GM21717 (cell line): Measurements from ENCODE around the gene LRRC4C.
A peak's percentile ranks its signal among the peaks of the same experiment; 100 is the strongest.

Experiments used
- ATAC-seq: cut with Tn5 transposase; IDR thresholded peaks from one replicate; pipeline ENCODE4 v1.9.1; 2021; ENCODE audit warnings: mild to moderate bottlenecking, moderate library complexity; ENCODE audit not compliant: unreplicated experiment

The LRRC4C gene

DNA sequence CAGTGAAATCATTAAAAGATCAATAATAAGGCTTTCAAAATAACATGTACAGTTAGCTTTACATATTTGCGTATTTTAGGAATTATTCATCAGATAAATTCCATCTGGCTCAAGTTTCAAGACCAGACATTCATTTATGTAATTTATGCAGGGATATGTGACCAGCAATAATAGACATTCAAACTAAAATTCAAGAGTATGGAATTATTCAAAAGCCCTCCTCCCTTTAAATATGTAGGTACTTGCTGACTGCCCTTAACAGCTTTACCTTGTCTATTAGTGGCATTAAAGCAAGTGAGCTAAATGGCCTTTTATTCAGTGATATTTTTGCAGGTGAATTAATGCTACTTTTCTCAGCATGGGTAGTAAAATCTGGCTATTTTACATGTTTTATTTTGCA is 126.1 kb downstream of the LRRC4C start:
- ATAC-seq: no peak

- ATAC-seq: no peak
These were observed 131.1 kb downstream of the LRRC4C start for GRCh38 chr11:41328324-41328723.

DNA sequence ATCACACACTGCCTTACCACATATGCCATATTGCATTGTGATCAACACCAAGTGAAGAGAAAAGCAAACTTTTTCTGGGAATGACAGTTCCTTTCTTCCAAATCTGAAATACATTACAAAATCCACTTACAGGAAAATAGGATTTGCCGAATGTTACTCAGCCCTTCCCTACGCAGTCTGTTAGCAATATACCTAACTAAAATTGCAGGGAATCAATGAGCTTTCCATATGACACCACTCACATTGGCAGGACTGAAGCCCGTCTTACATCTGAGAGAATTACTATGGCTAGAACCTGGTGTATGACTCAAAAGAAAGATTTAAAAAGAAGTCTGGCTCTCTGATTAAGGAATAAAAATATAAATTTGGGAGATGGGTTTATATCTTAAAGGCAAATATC is 136.0 kb downstream of the LRRC4C start:
- ATAC-seq: no peak

DNA sequence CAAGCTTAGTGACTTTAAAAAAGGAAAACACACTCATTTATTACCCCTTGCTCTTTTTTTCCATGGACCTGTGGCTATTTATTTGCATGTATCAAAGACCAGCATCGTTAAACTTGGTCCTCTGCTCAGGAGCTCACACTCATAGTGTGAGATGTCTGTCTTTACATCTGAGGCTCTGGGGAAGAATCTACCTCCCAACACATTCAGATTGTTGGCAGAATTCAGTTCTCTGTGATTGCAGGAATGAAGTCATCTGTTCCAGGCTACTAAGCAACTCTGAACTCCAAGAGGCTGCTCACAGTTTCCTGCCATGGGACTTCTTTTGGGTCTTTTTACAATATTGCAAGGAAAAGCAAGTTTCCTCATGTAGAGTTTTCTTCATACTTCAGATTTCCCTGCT is 138.8 kb downstream of the LRRC4C start:
- no peak for ATAC-seq

DNA sequence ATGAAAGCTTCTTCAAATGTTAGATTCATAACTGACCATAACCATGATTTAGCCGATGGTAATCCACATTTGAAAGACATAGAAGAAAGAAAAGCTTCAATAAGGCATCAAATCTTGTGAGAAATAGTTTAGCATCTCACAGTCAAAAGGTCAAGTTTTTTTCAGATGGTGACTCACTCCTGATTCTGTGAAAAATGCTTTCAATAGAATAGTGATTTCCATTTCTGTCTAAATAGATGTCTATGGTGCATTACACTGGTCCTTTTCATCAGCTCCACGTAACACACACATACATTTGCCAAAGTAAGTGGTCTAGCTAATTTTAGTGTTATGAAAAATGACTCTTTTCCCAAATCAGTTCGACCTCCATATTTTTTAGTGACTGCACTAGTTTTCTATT is 139.2 kb downstream of the LRRC4C start:
- no peak for ATAC-seq

DNA sequence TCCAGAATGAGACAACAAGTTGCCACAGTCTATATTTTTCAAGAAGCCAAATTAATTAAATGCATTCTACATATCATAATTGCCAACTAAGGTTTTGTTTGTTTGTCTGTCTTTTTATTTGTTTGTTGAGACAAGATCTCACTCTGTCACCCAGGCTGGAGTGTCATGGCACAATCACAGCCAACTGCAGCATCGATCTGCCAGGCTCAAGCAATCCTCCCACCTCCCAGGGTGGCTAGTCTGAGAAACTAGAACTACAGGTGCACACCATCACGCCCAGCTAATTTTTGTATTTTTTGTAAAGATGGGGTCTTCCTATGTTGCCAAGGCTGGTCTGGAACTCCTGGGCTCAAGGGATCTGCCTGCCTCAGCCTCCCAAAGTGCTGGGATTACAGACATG is 140.0 kb downstream of the LRRC4C start:
- ATAC-seq: no peak

GRCh38 chr11:41316751-41317150 is 142.7 kb downstream of the LRRC4C start:
- no peak for ATAC-seq

GRCh38 chr11:41313226-41313625 is 146.2 kb downstream of the LRRC4C start:
- no peak for ATAC-seq

GRCh38 chr11:41309716-41310115 is 149.7 kb downstream of the LRRC4C start:
- peak; percentile 20 for ATAC-seq

DNA sequence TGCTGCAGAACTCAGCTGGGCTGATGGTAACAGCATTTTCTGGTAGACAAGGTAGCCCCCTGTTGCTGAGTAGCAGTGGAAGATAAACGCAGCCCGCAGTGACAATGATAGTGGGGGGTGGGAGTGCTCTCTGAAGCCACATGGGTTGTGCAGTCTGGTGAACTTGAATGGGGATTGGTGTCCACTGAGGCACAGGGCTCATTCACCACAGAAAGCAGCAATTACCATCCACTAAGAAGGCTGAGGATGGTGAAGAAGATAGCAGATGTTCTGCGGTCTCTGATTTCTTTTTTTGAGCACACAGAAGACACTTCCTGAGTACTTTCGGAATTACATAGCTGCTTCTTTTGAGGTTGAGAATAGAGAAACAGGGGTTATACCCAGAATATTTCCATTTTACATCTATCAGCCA is 150.3 kb downstream of the LRRC4C start:
- ATAC-seq: peak; percentile 85

DNA sequence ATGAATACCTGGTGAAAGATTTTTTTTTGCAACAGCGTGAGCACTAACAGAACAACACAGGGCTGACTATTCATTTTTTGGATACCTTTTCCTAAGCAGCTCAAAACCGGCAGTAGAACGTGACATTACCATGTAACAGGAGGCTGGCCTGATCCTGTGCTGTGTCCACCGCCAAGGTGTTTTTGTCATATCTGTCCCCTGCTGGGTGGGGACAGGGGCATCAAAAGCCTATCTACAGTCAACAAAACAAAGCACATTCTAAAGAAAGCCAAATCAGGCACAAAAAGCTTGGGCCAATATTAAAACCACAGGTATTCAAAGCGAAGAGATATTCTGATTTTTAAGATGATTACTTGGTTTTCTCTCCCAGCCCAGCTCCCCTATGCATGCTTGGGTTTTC is 151.2 kb downstream of the LRRC4C start:
- no peak for ATAC-seq

DNA sequence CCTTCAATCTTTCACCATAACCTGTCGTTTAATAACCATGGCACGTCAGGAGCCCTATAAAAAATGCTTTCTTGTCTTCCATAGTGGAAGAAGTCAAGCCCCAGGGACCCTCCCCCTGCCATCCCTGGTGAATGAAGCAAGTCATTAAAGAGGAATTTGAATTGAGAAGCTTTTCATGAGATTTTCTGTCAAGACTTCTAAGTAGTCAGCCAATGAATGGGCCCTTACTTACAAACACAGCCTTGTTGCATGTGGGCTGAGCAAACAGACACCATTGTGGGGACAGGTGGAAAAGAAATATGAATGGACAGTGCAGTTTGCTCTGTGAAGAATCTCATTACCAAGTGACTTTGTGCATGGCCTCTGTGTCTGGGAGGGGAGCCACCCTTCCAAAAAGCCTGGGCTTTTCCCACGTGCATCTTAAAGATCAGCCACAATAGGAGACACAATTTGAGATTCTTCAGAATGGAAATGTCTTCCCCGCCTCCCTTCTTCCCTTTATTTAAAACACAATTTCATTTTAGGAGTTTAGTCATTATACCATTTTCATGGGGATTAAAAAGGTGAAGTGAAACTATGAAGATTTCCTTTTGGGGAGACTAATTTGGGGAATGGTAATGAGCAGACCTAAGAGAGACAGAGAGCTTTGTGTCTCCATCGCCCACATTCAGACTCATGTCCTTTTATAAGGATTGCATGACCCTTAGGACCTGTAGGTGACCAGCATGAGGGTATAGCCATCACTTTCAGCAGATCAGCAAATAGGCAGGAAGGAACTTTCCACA is 152.0 kb downstream of the LRRC4C start:
- no peak for ATAC-seq

DNA sequence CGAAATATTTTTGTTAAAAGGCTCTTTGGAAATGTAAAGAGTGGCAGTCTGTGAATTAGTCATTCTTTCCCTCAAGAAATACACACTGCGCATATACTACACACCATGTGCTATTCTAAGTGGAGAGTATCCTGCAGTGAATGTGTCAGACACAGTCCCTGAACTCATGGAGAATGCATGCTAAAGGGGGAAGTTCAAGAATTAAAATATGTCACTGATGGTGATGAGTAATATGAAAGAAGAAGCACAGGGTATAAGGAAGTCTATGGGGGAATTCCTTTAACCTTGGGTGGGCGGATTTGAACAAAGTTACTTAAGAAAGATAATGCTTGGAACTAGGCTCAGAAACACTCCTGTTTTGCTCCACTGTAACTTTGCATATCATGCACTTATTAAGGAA is 153.0 kb downstream of the LRRC4C start:
- peak; percentile 43 for ATAC-seq

GRCh38 chr11:41301023-41301422 is 158.4 kb downstream of the LRRC4C start:
- ATAC-seq: no peak

- peak; percentile 93 for ATAC-seq
These were observed 170.0 kb downstream of the LRRC4C start for GRCh38 chr11:41289408-41289807.

DNA sequence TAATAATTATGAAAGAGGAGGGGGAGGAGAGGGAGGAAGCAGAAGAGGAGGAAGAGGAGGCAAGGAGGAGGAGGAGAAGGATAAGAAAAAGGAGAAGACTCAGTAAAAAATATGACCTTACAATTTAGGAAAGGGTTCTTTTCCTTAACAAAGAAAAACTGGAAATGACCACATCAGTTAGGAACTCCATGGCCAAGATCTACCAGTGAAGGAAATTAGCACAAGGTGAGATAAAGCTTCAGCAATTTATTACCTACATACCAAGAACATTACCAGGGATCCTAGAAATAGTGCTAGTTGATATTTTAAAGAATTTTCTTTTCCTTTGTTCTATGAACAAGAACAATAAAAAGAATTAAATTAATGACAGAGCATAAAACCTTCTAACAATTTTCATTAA is 172.7 kb downstream of the LRRC4C start:
- ATAC-seq: no peak

- ATAC-seq: no peak
These were observed 175.1 kb downstream of the LRRC4C start for GRCh38 chr11:41284354-41284753.

- ATAC-seq: no peak
These were observed 176.1 kb downstream of the LRRC4C start for GRCh38 chr11:41283191-41283930.

DNA sequence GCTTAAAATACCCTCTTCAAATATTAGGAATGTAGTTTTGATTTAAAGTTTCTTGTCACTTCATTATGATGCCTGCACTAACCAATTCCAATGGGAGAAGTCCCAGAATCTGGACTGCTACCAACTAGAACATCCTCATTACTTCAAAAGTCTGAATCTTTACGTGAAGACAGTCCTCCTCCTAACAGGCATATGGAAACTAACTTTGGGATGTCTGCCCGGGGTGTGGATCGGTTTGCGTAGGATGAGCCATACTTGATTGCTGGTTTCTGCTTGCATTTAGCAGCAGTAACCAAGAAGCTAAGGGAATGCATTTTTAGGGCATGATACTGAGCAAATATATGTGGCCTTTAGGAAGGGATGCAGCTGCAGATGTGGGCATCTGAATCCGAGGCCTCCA is 177.1 kb downstream of the LRRC4C start:
- ATAC-seq: no peak

- no peak for ATAC-seq
These were observed 178.2 kb downstream of the LRRC4C start for GRCh38 chr11:41281131-41281742.

GRCh38 chr11:41274831-41275230 is 184.6 kb downstream of the LRRC4C start:
- ATAC-seq: no peak

DNA sequence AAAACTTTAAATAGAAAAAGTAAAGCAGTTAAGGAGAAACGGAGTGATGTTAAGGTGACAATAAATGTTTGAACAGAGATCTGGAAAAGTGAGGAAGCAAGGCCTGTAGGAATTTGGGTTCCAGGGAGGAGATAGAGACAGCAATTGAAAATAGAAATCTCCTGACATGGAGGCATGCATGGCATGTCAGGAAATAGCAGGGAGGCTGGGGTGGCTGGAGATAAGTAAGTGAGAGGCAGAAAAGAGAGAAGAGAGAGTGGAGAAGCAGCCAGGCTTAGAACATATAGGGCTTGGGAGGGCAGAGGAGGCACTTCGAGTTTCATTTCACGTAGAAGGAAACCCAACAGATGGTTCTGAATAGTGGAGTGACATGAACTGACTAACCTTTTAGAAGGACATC is 185.5 kb downstream of the LRRC4C start:
- ATAC-seq: no peak
